IMR-90 (cell line): ENCODE data around the gene LAMP5. TPM values are rescaled to one million over a fixed set of nuclear protein-coding genes. Genes with fewer than 3 reads are reported as not detected.

Source experiments
- ATAC-seq: fragments of 200-7000 bp; cut with Tn5 transposase; 2 replicates; pipeline ENCODE4 v1.9.1; 2020; ENCODE audit warnings: low read depth, mild to moderate bottlenecking, moderate library complexity
- BruUV-seq: library from RNA; stranded (reverse); fragments of 400-500 nt; replicated peaks from 2 replicates; lab custom pipeline; 2021; lab: Mats Ljungman, UMichigan
- CTCF ChIA-PET: fragments of 300-600 bp; formaldehyde crosslinking; extraction: SDS; loops from one replicate; lab custom pipeline; 2021; ENCODE audit warnings: antibody characterized with exemption; lab: Yijun Ruan, JAX
- POLR2A ChIA-PET: fragments of 300-600 bp; sonication (Branson Sonifier 250); formaldehyde crosslinking; loops from one replicate; lab custom pipeline; 2022; ENCODE audit warnings: antibody characterized with exemption; ENCODE audit not compliant: unreplicated experiment; lab: Charles Lee
- DNase-seq: peaks from one replicate; pipeline ENCODE4 v3.0.0; 2013
- H2AFZ ChIP-seq: replicated peaks from 2 replicates; pipeline ENCODE3; 2013; ENCODE audit warnings: low read length, mild to moderate bottlenecking; ENCODE audit not compliant: poor library complexity
- H2AK5ac ChIP-seq: 2 replicates; pipeline ENCODE4 v1.6.1; 2013; ENCODE audit warnings: low read depth, low read length, inconsistent platforms
- H2AK9ac ChIP-seq: replicated peaks from 2 replicates; pipeline ENCODE3; 2013; ENCODE audit warnings: mild to moderate bottlenecking, low read depth, low read length, moderate library complexity; ENCODE audit not compliant: poor library complexity
- H2BK120ac ChIP-seq: 2 replicates; pipeline ENCODE4 v1.6.1; 2013; ENCODE audit warnings: low read depth, low read length, inconsistent platforms
- H2BK15ac ChIP-seq: 3 replicates; pipeline ENCODE4 v1.6.1; 2013; ENCODE audit warnings: low read depth, low read length, inconsistent platforms
- H2BK20ac ChIP-seq: 2 replicates; pipeline ENCODE4 v1.6.1; 2013; ENCODE audit warnings: low read depth, mild to moderate bottlenecking, inconsistent platforms, low read length, moderate library complexity
- H2BK5ac ChIP-seq: 2 replicates; pipeline ENCODE4 v1.6.1; 2013; ENCODE audit warnings: mild to moderate bottlenecking, low read depth, low read length, inconsistent platforms; ENCODE audit not compliant: poor library complexity, severe bottlenecking
- H3K14ac ChIP-seq: replicated peaks from 2 replicates; pipeline ENCODE4 v1.6.1; 2013; ENCODE audit warnings: low read depth, low read length, inconsistent platforms
- H3K18ac ChIP-seq: 2 replicates; pipeline ENCODE4 v1.6.1; 2013; ENCODE audit warnings: low read depth, low read length, control low read depth
- H3K23ac ChIP-seq: 2 replicates; pipeline ENCODE4 v1.6.1; 2013; ENCODE audit warnings: low read depth, low read length, inconsistent platforms
- H3K27ac ChIP-seq: 2 replicates; pipeline ENCODE4 v1.5.1; 2013; ENCODE audit warnings: mild to moderate bottlenecking, control low read depth, low read length; ENCODE audit not compliant: insufficient read depth
- H3K27me3 ChIP-seq: 2 replicates; pipeline ENCODE4 v1.6.1; 2013; ENCODE audit warnings: low read length; ENCODE audit not compliant: control insufficient read depth, insufficient read depth
- H3K36me3 ChIP-seq: 2 replicates; pipeline ENCODE4 v1.6.1; 2013; ENCODE audit warnings: low read length, mixed read lengths; ENCODE audit not compliant: control insufficient read depth, insufficient read depth
- H3K4ac ChIP-seq: 2 replicates; pipeline ENCODE4 v1.6.1; 2013; ENCODE audit warnings: low read depth, low read length, inconsistent platforms
- H3K4me1 ChIP-seq: 2 replicates; pipeline ENCODE4 v1.6.1; 2013; ENCODE audit warnings: low read length, mixed read lengths; ENCODE audit not compliant: control insufficient read depth, insufficient read depth
- H3K4me2 ChIP-seq: 2 replicates; pipeline ENCODE4 v1.6.1; 2013; ENCODE audit warnings: low read depth, mild to moderate bottlenecking, control low read depth, low read length, moderate library complexity
- H3K4me3 ChIP-seq: 2 replicates; pipeline ENCODE4 v1.5.1; 2013; ENCODE audit warnings: low read depth, mild to moderate bottlenecking, control low read depth, low read length, moderate library complexity; ENCODE audit not compliant: insufficient read depth
- H3K56ac ChIP-seq: 2 replicates; pipeline ENCODE4 v1.6.1; 2013; ENCODE audit warnings: low read length, inconsistent platforms; ENCODE audit not compliant: insufficient read depth; ENCODE audit errors: extremely low read depth
- H3K79me1 ChIP-seq, 2 experiments: 2 replicates each; pipeline ENCODE4 v1.6.1; 2013; ENCODE audit warnings: low read length in 2 of 2, inconsistent platforms in 1 of 2, low read depth in 1 of 2
- H3K9ac ChIP-seq: 2 replicates; pipeline ENCODE4 v1.6.1; 2013; ENCODE audit warnings: low read depth, low read length, control low read depth
- H3K9me1 ChIP-seq: 2 replicates; pipeline ENCODE4 v1.6.1; 2013; ENCODE audit warnings: low read length, inconsistent platforms; ENCODE audit not compliant: insufficient read depth
- H3K9me3 ChIP-seq: 2 replicates; pipeline ENCODE4 v1.6.1; 2013; ENCODE audit warnings: low read length; ENCODE audit not compliant: control insufficient read depth, insufficient read depth
- H4K20me1 ChIP-seq: 2 replicates; pipeline ENCODE4 v1.6.1; 2013; ENCODE audit warnings: low read length, inconsistent platforms; ENCODE audit not compliant: insufficient read depth
- H4K5ac ChIP-seq: 2 replicates; pipeline ENCODE4 v1.6.1; 2013; ENCODE audit warnings: mild to moderate bottlenecking, low read depth, low read length, control low read depth
- H4K8ac ChIP-seq, 2 experiments: 2 replicates each; pipeline ENCODE4 v1.6.1; 2013; ENCODE audit warnings: low read depth in 2 of 2, low read length in 2 of 2, control low read depth in 1 of 2, inconsistent platforms in 1 of 2
- H4K91ac ChIP-seq: 2 replicates; pipeline ENCODE4 v1.6.1; 2013; ENCODE audit warnings: low read depth, low read length, inconsistent platforms; ENCODE audit not compliant: insufficient read depth
- CHD1 ChIP-seq: IDR thresholded peaks from 2 replicates; pipeline ENCODE4 v1.6.1; 2012; ENCODE audit warnings: low read depth, low read length, improper control_type of control experiment
- MAFK ChIP-seq: IDR thresholded peaks from 2 replicates; pipeline ENCODE4 v1.6.1; 2012; ENCODE audit warnings: low read depth, low read length, improper control_type of control experiment
- RFX5 ChIP-seq: IDR thresholded peaks from 2 replicates; pipeline ENCODE4 v1.8.0; 2012; ENCODE audit warnings: low read depth, mild to moderate bottlenecking, low read length, moderate library complexity
- WGBS, 2 experiments: methylation state at CpG; one replicate each; pipeline versions ENCODE4 v1.1.5 to v1.1.7; 2013; ENCODE audit warnings: missing lambda C conversion rate in 2 of 2; ENCODE audit not compliant: insufficient read length in 1 of 2; ENCODE audit errors: extremely low coverage in 2 of 2; 5-methylcytosine and 5-hydroxymethylcytosine counted together
- dilution Hi-C: fragments of 300-500 bp; cut with HindIII; formaldehyde crosslinking; loops from one replicate; pipeline ENCODE4 v1.14.3; 2018; ENCODE audit warnings: low sequenced_read_pairs; ENCODE audit not compliant: unreplicated experiment
- in situ Hi-C: fragments of 300-500 bp; cut with MboI; formaldehyde crosslinking; loops from 3 replicates; pipeline ENCODE4 v1.14.3; 2019; ENCODE audit warnings: low sequenced_read_pairs, inconsistent platforms, mixed read lengths
- intact Hi-C: fragments of 100-400 bp; cut with micrococcal nuclease; formaldehyde crosslinking; loops from 2 replicates; pipeline ENCODE4 v1.10.0; 2022
- polyA plus RNA-seq, 3 experiments: library from polyadenylated mRNA; depleted of rRNA; stranded (reverse); fragments of >200 nt; gene quantifications; 2 replicates each; pipeline ENCODE4 v1.2.3, GENCODE V29; 2012; ENCODE audit warnings: low replicate concordance in 1 of 3
- total RNA-seq: library from RNA; depleted of rRNA; stranded (reverse); fragments of >200 nt; gene quantifications from 2 replicates; pipeline ENCODE4 v1.2.3, GENCODE V29; 2012

Gene LAMP5
- total and polyA plus RNA-seq, 2 of the 4 experiments (the other 2 are of a cell fraction) = not detected

DNA sequence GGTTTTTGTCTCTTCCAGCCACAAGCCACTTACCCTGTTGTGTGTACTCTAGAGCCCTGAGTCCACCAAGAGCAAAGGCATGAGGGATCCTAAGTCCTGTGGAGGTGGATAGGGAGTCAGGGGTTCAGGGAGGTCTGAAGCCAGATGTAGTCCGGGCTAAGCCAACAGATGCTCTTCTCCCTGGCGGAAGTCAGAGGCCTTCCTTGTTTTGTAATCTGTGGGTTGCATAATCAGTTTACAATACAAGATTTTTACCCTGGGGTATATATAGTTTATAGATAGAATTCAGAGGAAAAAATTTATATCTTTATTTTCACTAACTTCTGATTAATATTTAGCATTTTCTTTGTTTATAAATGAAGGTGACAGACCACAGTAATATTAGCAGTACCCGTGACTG, 9.2 kb downstream of the LAMP5 start:
- Histone ChIP-seq H4K20me1 (no peaks in the 10 kb centered on the region), H3K4me2 (no peak overlapping the region), H4K5ac (no peak overlapping the region), H2BK20ac (no peak overlapping the region), H3K79me1 (no peaks in the 10 kb centered on the region), H3K4me1 (no peaks in the 10 kb centered on the region), H3K4me3 (no peak overlapping the region), H2AK9ac (no peak overlapping the region), H3K23ac (no peak overlapping the region), H4K91ac (no peak overlapping the region), H2BK120ac (no peak overlapping the region), H3K4ac (no peak overlapping the region), H2BK5ac (no peak overlapping the region), H3K27me3 (peaks cover 23% of the 10 kb centered on the region), H4K8ac (no peak overlapping the region), H3K9me3 (no peaks in the 10 kb centered on the region), H3K18ac (no peak overlapping the region), H3K27ac (no peak overlapping the region), H3K14ac (no peak overlapping the region), H3K9ac (no peak overlapping the region), H2AK5ac (no peak overlapping the region), H3K9me1 (no peaks in the 10 kb centered on the region), H3K56ac (no peak overlapping the region), H2AFZ (no peak overlapping the region), H3K36me3 (no peaks in the 10 kb centered on the region), H2BK15ac (no peak overlapping the region)
- ATAC-seq (no peak), DNase-seq (no peak)
- ChIA-PET CTCF (no interaction called here), POLR2A (no interaction called here)
- dilution Hi-C loops (no loop called here), in situ Hi-C loops (no loop called here), intact Hi-C loops (no loop called here)
- no TSS peak for BruUV-seq
- WGBS, 2 experiments = no CpG with 5 or more reads among the region's 3 CpGs
- no peak for TF ChIP-seq CHD1
- TF ChIP-seq MAFK = no peak
- TF ChIP-seq RFX5 = no peak
